ENCODE measurements around the gene LETM1.

GRCh38 chr4:1821679-1822567 lies 34.0 kb downstream of the LETM1 start:
- no peak for TF ChIP-seq CTCF (IDR thresholded peaks at IDR 0.05)
- TF ChIP-seq EZH2phosphoT487 (IDR thresholded peaks at IDR 0.05), result no peak
- no peak for TF ChIP-seq EZH2 (IDR thresholded peaks at IDR 0.05)

All from neural progenitor cell (in vitro differentiated cells).